Right ventricle myocardium superior (tissue), 1 donor: Measurements from ENCODE around the gene SBK3. TPM values are rescaled to one million over a fixed set of nuclear protein-coding genes. Genes with fewer than 3 reads are reported as not detected.

ENCODE experiments used
- ATAC-seq: fragments of 200-7000 bp; cut with Tn5 transposase; one replicate; pipeline ENCODE4 v1.9.1; 2020; ENCODE audit warnings: mild to moderate bottlenecking; ENCODE audit not compliant: poor library complexity
- DNase-seq: peaks from one replicate; pipeline ENCODE4 v3.0.0-alpha.2; 2020
- intact Hi-C: fragments of 100-400 bp; cut with DNase I; formaldehyde crosslinking; loops from one replicate; pipeline ENCODE4 v1.11.2; 2022
- total RNA-seq: library from RNA; stranded (reverse); fragmentation: NEBNext Ultra II Directional; extraction: Animal tissue kit (Norgen Biotek cat#: 25700); gene quantifications from one replicate; pipeline ENCODE4 v1.2.1, GENCODE V29; 2021
- donor health status: DM: no; HTN: yes; CAD: no; lungs with severe emphysema.

Gene SBK3
- total RNA-seq, 1 donor from 2014 or later: 27.4 TPM

GRCh38 chr19:55528030-55528803 is 17.1 kb downstream of the SBK3 start:
- DNase-seq (no peak), ATAC-seq (no peak)
- intact Hi-C loops: no loop called here

- intact Hi-C loops: no loop called here
- ATAC-seq (no peak), DNase-seq (no peak)
These were observed 17.9 kb downstream of the SBK3 start for GRCh38 chr19:55527197-55528029.

- ATAC-seq (peak; percentile 82), DNase-seq (peak; percentile 89)
- intact Hi-C loops: no loop called here
These were observed 18.8 kb downstream of the SBK3 start for GRCh38 chr19:55526216-55527196.

- DNase-seq (no peak), ATAC-seq (peak; percentile 59)
- intact Hi-C loops: no loop called here
These were observed 19.8 kb downstream of the SBK3 start for GRCh38 chr19:55525289-55526101.

GRCh38 chr19:55520691-55521292 is 24.6 kb downstream of the SBK3 start:
- intact Hi-C loops: no loop called here
- no peak for ATAC-seq
- DNase-seq: no peak

- intact Hi-C loops: loop anchor here (5.0 kb wide), 2 partner anchors 88 to 103 kb away; partner anchors contain the start of genes ZNF784 and ZNF865
- ATAC-seq (no peak), DNase-seq (no peak)
These were observed 25.7 kb downstream of the SBK3 start for GRCh38 chr19:55519451-55520311.

GRCh38 chr19:55516878-55517620 is 28.3 kb downstream of the SBK3 start:
- ATAC-seq (peak; percentile 98), DNase-seq (peak; percentile 96)
- intact Hi-C loops: loop anchor here (5.0 kb wide), 2 partner anchors 90 to 105 kb away; partner anchors contain the start of genes ZNF784 and ZNF865

GRCh38 chr19:55508120-55508519 is 37.2 kb downstream of the SBK3 start:
- no peak for DNase-seq
- ATAC-seq: no peak
- intact Hi-C loops: loop anchor here (10.0 kb wide), 1 partner anchor 363 kb away; the partner anchor contains the start of gene TNNT1

- intact Hi-C loops: loop anchor here (5.0 to 10.0 kb wide), 2 partner anchors 38 to 360 kb away; partner anchors contain the start of gene TNNT1
- no peak for DNase-seq
These were observed 40.4 kb downstream of the SBK3 start for GRCh38 chr19:55504981-55505380.

GRCh38 chr19:55504252-55504603 is 41.1 kb downstream of the SBK3 start:
- ATAC-seq (no peak), DNase-seq (no peak)
- intact Hi-C loops: loop anchor here (5.0 to 10.0 kb wide), 2 partner anchors 37 to 359 kb away; partner anchors contain the start of gene TNNT1

More at GRCh38 chr19:55504981-55505380, 40.4 kb downstream of the SBK3 start:
- ATAC-seq: no peak

- DNase-seq: peak; percentile 97
- peak; percentile 99 for ATAC-seq
- intact Hi-C loops: loop anchor here (5.0 to 10.0 kb wide), 2 partner anchors 36 to 359 kb away; partner anchors contain the start of gene TNNT1
These were observed 41.7 kb downstream of the SBK3 start for GRCh38 chr19:55503502-55504251.

- intact Hi-C loops: loop anchor here (5.0 to 10.0 kb wide), 2 partner anchors 36 to 358 kb away; partner anchors contain the start of gene TNNT1
- ATAC-seq: no peak
- DNase-seq: no peak
These were observed 42.2 kb downstream of the SBK3 start for GRCh38 chr19:55503157-55503501.

- ATAC-seq (no peak), DNase-seq (no peak)
- intact Hi-C loops: loop anchor here (5.0 to 10.0 kb wide), 2 partner anchors 35 to 358 kb away; partner anchors contain the start of gene TNNT1
These were observed 43.0 kb downstream of the SBK3 start for GRCh38 chr19:55502197-55502952.

- intact Hi-C loops: loop anchor here (5.0 to 10.0 kb wide), 2 partner anchors 33 to 356 kb away; partner anchors contain the start of gene TNNT1
- no peak for ATAC-seq
- no peak for DNase-seq
These were observed 44.9 kb downstream of the SBK3 start for GRCh38 chr19:55500368-55500952.
